DMS79 treated with DMSO at 0.1 percent for 48 hours (cell line): Measurements from ENCODE around the gene VCAN.

Experiments used
- DNase-seq: peaks from one replicate; lab custom pipeline; 2025; lab: John Stamatoyannopoulos, UW

VCAN gene

DNA sequence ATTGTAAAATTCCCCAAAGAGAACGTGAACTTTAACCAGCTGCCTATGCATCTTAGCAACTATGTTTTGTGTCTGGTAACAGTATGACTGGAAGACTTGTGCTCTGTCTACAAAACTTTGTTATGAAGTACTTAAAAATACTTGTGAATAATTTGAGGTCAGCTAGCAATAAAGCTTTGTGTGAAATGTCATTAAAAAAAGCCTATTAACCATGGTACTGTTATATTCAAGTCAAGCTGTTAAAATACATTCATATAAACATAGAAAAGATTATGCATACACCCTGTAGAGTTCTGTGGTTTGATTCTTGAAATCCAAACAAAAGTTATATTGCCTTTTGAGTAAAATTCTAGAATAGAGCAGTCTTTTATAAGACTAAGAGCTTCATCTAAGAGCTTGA, 60.1 kb downstream of the VCAN start:
- DNase-seq = no peak

DNA sequence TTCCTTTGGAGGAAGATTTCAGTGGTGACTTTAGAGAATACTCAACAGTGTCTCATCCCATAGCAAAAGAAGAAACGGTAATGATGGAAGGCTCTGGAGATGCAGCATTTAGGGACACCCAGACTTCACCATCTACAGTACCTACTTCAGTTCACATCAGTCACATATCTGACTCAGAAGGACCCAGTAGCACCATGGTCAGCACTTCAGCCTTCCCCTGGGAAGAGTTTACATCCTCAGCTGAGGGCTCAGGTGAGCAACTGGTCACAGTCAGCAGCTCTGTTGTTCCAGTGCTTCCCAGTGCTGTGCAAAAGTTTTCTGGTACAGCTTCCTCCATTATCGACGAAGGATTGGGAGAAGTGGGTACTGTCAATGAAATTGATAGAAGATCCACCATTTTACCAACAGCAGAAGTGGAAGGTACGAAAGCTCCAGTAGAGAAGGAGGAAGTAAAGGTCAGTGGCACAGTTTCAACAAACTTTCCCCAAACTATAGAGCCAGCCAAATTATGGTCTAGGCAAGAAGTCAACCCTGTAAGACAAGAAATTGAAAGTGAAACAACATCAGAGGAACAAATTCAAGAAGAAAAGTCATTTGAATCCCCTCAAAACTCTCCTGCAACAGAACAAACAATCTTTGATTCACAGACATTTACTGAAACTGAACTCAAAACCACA, 67.4 kb downstream of the VCAN start:
- no peak for DNase-seq

DNA sequence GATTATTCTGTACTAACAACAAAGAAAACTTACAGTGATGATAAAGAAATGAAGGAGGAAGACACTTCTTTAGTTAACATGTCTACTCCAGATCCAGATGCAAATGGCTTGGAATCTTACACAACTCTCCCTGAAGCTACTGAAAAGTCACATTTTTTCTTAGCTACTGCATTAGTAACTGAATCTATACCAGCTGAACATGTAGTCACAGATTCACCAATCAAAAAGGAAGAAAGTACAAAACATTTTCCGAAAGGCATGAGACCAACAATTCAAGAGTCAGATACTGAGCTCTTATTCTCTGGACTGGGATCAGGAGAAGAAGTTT, 67.9 kb downstream of the VCAN start:
- DNase-seq = no peak

DNA sequence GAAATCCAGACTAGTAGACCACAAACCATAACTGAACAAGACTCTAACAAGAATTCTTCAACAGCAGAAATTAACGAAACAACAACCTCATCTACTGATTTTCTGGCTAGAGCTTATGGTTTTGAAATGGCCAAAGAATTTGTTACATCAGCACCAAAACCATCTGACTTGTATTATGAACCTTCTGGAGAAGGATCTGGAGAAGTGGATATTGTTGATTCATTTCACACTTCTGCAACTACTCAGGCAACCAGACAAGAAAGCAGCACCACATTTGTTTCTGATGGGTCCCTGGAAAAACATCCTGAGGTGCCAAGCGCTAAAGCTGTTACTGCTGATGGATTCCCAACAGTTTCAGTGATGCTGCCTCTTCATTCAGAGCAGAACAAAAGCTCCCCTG, 68.6 kb downstream of the VCAN start:
- no peak for DNase-seq

DNA sequence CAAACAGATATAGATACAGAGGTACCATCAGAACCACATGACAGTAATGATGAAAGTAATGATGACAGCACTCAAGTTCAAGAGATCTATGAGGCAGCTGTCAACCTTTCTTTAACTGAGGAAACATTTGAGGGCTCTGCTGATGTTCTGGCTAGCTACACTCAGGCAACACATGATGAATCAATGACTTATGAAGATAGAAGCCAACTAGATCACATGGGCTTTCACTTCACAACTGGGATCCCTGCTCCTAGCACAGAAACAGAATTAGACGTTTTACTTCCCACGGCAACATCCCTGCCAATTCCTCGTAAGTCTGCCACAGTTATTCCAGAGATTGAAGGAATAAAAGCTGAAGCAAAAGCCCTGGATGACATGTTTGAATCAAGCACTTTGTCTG, 69.2 kb downstream of the VCAN start:
- DNase-seq = no peak

DNA sequence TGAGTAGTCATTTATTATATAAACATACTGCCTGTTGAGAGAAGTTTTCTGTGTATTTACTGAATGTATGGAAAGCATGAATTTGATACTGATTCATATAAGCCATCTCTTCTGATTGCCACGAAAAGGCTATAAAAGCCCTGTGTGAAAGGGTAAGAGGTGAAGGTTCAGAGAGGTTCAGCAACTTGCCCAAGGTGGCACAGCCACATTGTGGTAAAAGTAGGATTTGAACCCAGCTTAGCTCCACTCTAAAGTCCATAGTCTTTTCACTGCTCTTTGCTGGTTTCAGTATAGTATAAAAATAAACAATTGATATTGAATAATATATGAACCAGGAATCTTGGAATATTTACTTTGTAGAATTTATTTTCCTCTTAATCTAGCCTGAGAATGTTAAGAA, 71.3 kb downstream of the VCAN start:
- DNase-seq = no peak

DNA sequence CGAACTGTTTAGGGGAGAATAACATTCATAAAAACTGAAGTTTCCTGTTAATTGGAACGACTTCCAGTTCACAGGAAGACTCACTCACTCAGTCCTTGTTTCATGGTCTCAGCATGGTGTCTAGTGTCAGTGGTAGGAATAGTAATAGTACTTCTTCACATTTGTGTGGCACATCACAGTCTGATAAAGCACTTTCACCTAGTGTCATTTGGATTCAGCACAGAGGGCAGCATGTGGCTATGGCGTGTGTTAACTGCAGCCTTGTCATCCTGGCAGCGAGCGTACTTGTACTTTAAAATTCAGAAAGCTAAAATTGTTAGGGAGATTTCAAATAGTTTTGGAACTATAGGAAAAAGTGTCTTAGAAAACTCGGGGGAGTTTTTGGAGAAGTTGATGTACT, 72.4 kb downstream of the VCAN start:
- DNase-seq = no peak

DNA sequence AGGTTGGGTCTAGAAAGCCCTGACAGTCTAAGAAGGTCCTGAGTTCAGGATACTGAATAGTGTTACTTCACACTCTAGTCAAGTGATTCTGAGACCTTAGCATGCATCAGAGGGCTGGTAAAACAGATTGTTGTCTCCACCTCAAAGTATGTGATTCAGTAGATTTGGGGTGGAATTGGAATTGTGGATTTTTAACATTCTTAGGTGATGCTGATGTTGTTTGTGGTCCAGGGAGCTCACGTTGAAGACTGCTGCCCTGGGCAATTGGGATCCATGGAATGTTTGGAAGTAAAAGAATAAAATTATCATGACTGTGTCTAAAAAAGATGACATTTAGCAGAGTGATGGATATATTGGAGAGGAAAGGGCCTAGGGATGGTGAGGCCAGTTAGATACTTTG, 75.6 kb downstream of the VCAN start:
- no peak for DNase-seq

DNA sequence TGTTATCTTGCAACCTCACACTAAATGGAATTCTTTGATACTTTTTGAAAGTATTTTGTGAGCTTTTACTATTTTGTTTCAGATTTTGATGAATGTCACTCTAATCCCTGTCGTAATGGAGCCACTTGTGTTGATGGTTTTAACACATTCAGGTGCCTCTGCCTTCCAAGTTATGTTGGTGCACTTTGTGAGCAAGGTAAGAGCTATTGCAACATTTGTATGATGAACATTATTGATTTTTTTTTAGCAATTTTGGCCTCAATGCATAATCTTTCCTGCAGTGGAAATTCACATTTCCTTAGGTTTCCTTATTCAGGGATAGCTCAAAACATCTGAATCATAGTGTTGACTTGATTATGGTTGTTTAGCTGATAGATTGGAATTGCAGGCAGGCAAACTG, 76.3 kb downstream of the VCAN start:
- no peak for DNase-seq

DNA sequence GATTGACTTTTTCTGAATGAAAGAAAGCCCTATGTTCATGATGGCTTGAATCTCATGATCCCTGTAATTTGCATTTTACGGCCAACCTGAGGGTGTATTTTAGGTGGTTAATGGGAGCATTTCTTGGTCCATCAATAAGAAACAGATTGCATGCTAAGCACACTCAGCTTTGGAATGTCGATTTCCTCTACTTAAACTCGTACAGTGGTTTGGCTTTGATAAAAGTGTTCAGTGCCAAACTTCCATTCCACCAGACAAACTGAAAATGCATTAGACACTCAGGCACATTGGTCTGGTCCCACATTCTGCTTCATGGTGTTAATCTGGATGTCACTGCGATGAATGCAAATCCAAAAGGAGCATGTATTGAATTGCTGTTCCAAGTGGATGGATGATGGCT, 77.0 kb downstream of the VCAN start:
- DNase-seq = no peak

DNA sequence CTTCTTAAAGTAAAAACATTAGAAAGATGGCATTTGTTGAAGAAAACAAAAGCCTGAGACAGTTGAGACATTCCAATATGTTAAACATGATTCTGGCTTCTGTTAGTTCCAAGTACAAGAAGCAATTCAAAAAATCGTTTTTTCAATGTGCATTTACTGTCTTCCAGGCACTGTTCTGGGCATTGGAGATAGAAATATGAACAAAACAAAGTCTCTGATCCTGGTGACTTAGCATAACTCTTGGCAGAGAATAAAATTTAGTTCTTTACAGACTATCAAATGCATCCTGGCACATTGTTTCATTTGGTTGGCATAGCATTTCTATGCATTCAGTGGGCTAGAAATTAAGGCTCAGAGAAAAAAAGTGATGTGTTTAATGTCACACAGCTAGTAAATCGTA, 77.5 kb downstream of the VCAN start:
- DNase-seq = no peak

DNA sequence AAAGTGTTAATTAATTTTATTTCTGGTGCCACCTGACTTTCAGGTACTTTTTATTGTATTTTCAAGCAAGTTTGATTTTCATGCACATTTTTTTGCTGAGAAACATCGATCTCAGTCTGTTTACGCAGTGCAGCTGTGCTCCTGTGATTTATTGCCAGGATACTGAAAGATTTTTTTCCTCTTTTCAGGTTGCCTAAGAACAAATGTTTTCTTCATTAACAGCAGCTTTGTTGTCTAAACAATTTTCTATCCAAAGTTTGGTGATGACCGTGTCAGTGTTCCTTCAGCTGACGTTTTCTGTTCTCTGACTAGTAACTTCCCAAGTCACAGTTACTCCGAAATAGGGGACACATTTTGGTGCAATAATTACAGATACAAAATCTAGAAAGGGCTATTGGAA, 78.1 kb downstream of the VCAN start:
- no peak for DNase-seq

DNA sequence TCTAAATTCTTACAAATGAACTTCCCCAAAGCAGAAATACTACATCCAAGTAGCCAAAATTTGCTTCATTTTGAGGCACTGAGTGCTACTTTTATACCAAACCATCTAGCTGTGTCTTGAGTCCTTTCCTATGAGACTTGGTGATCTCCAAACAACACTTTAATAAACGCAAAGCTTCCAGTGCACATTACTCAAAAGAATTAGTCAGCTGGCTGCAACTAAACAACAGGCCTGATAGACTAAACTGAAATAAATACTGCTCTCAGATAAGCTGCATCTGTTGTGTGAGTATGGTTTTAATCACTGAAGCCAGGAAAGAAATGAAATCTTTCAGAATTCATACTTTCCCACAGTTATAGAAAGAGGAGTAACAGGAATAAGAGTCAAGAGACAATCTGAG, 80.3 kb downstream of the VCAN start:
- no peak for DNase-seq

DNA sequence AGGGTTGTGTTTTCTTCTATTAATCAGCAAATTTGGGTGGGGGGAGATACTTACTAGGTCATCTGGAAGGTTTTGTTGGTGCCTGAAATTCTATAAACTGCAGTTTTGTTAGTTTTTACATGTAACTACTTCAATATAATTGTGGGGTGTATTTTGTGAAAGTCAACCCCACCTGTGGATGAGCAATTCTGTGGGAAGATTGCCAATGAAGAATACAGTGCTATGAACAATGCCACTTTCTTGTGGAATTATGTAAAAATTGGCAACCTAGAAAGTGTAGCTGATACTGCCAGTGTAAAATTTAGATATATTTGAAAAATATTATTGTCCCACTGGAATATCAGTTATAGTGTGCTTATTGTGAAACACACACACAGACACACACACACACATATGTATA, 80.7 kb downstream of the VCAN start:
- no peak for DNase-seq

DNA sequence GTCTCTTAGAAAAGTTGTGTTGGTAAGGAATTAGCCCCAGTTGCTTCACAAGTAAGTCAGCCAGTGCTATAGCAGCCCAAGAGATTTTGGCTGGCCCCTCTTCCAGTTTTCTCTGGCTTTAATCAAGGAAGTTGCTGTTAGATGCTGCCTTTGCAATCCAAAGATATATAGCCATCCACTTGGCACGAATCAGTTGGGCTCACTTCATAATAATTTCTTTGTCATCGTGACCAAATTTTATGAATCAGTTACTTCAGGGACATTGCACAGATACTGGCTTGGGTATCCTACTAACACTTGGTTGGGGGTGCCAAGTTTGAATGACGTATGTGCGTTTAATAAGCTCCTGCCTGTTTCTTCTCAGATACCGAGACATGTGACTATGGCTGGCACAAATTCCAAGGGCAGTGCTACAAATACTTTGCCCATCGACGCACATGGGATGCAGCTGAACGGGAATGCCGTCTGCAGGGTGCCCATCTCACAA, 81.5 kb downstream of the VCAN start:
- DNase-seq = no peak

DNA sequence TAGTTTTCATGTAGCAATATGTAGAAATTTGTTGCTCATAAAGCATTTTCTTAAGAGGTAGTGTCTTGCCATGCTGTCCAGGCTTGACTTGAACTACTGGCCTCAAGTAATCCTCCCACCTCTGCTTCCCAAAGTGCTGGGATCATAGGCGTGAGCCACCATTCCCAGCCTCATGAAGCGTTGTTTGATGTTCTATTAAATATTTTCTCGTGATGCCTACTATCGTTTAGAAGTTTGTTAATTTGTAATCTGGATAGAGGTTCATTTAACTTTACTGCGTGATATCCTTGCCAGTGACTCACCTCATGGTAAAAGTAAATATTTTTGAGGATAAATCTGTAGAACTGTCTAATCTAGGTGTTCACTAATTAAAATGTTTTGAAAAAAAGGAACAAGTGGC, 82.6 kb downstream of the VCAN start:
- no peak for DNase-seq

DNA sequence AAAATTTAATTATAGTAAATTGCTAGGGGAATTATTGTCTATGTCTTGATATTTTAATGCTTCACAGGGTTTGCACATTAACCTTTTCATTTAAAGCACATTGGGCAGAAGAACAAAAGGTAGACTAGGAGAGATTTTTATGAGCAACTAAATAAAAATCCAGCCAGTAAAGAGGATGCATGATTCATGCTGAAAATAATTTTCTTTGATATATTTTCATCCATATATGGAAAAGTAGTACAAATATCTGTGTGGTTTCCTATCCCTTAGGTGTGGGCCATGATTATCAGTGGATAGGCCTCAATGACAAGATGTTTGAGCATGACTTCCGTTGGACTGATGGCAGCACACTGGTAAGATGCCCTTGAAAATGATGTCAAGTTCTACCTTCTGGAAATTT, 83.1 kb downstream of the VCAN start:
- DNase-seq = no peak

DNA sequence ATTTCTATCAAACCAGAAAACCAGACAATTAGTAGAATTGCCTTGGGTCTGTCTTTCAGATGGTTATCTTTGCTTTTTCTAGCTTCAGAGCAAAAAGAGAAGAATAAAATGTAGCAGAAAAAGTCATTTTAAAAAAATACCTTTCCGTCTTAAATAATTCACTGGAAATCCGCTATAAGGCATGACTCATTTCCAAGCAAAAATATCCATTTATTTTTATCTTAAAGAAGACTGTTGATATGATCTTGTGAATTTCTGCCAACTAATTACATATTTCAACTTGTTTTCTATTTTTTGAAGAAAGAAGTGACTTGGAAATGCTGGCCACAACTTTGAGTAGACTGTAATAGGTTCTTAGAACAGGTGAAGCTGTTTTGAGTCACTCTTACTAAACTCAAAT, 83.7 kb downstream of the VCAN start:
- no peak for DNase-seq

DNA sequence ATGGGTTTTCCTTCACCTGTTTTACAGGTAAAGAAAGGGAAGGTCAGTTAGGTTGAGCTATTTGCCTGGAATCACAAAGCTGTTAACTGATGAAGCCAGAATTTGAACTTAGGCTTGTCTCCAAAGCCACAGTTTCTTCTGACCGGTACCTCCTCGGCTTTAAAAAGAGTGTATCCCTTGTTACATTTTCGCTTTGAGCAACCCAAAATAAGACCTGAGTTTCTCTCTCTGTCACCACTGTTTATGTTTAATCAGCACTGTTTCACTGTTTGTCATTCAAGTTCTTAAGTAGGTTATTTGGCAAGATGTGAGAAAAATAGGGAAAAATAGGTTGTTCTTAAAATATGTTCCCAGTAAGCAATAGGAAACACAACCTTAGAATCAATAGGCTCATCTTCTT, 84.6 kb downstream of the VCAN start:
- DNase-seq = no peak

DNA sequence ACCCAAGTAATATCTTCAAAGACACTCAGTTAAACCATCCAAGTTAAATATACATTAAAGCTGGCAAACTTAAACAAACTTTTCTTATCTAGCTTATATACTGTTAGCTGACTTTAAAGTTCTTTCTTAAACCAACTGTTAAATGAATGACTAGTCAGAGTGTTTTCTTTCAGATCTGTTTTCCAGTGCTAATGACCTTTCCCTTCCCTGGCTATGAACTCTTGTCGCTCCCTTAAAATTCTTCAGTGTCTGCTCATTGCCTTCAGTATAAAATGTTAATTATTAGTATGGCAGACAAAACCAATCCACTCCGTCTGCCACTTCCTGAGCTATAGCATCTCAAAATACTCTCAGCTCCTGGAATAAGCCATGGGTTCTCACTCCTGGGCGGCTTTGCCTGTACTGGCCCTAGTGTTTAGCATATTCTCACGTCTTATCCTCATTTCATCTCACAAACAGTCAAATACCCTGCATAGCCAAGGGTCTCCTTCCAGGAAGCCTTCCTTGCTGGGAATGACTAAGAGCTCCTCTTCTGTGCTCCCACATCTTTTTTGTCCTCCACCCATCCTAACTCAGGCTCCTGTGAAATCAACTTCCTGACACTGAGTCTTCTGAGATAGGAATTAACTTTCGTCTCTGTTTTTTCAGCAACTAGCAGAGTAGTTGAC, 87.7 kb downstream of the VCAN start:
- no peak for DNase-seq

DNA sequence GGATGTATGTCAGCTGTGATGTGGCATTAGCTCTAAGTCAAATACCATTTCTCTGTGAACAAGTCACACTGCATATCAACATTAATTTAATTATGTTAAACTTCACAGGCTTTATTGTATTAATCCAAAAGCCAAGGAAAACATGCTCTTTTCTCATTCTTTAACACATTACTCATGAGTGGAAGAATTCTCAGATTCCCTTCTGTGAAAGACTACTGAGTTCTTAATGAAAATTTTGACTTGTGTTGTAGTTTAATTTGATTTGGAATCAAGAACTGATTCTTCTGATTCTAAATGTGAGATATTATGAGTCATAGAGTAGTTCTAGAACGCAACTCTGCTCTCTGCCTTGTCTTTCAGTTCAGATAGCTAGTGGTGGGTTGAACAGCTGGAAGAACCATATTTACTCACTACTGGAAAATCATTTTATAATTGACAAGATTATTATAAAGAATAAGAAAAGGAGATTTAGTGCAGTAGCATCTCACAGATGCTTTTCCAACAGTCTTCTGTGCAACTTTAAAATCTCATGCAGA, 90.6 kb downstream of the VCAN start:
- DNase-seq = no peak

DNA sequence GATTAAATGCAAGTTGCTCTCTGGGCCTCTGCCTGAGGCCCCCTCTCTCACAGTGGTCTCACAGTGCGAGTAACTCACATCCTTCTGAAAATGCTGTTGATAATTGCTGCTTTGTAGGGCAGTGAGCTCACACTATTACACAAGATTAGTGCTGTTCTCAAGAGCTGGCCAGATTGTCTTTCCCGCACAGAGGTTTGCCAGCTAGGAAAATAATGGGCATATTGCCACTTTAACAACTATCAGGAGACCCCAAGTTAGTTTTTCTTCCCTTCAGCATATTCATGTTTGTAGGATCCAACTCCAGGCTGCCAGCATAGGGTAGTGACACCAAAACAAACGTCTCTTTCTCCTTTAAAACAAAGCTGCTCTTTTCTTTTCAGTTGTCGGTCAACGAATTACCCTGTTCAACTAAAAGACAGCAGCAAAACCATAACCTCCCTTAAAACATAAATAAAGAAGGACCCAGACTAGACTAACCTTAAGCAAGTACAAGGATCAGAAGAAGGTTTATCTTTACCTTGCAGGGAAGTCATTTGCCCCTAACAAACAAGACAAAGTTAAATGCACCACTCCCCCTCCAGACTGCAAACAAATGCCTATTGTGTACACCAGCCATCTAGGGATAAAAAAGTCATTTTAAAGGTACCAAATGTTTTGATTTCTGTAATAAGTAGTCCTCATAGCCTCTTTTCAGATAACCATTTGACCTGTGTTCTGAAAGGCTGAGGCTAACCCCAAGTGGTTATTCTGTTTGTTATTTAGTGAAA, 91.4 kb downstream of the VCAN start:
- no peak for DNase-seq

DNA sequence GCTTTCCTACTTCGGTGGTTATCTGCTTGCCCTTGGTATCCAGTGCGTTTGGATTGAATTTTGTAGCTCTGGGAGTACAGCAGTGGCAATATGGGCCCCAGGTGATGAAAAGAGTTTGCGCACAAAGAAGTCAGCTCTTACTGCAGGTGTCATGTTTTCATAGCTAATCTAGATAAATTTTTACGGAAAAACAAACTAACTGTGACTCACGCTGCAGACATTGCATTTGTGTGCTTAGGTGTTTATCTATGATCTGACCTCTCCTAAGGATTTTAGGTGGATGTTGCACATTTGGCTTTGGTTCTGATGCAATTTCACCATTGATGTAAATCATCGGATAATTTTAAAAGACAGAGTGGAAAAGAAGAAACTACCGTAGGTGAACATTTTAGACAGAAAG, 92.1 kb downstream of the VCAN start:
- no peak for DNase-seq
